Kidney (tissue), 14 donors: ENCODE results near the gene INCA1. TPM values are rescaled to one million over a fixed set of nuclear protein-coding genes. Genes with fewer than 3 reads are reported as not detected.

Experiments
- DNase-seq, 5 donors: peaks; one replicate each; pipeline ENCODE4 v3.0.0-alpha.2; 2013 to 2020
- FAIRE-seq: peaks from 2 replicates; lab custom pipeline; 2012; peaks lifted over from hg19 to GRCh38; lab: Jason Lieb, UNC
- H3K27ac ChIP-seq, 2 donors: one replicate each; pipeline ENCODE4 v1.7.0; 2013; ENCODE audit warnings: low read depth in 2 of 2, low read length in 2 of 2, inconsistent platforms in 1 of 2
- H3K27me3 ChIP-seq: one replicate; pipeline ENCODE4 v1.7.1; 2013; ENCODE audit warnings: low read length, inconsistent platforms; ENCODE audit not compliant: control insufficient read depth, insufficient read depth
- H3K36me3 ChIP-seq, 3 donors: one replicate each; pipeline versions ENCODE4 v1.7.0 to v1.7.1; 2013; ENCODE audit warnings: low read length in 3 of 3, control low read depth in 1 of 3, inconsistent platforms in 1 of 3; ENCODE audit not compliant: insufficient read depth in 3 of 3, control insufficient read depth in 2 of 3
- H3K4me1 ChIP-seq, 3 donors: one replicate each; pipeline versions ENCODE4 v1.7.0 to v1.7.1; 2013; ENCODE audit warnings: low read length in 3 of 3, inconsistent platforms in 1 of 3, low read depth in 1 of 3; ENCODE audit not compliant: control insufficient read depth in 2 of 3, insufficient read depth in 2 of 3
- H3K4me3 ChIP-seq, 3 donors: one replicate each; pipeline versions ENCODE4 v1.7.0 to v1.8.1; 2013; ENCODE audit warnings: low read length in 3 of 3, control low read depth in 1 of 3, inconsistent platforms in 1 of 3
- H3K9ac ChIP-seq, 3 donors: one replicate each; pipeline versions ENCODE4 v1.7.0 to v1.7.1; 2013; ENCODE audit warnings: low read length in 3 of 3, control low read depth in 1 of 3, inconsistent platforms in 1 of 3
- H3K9me3 ChIP-seq, 3 donors: one replicate each; pipeline versions ENCODE4 v1.7.0 to v1.7.1; 2013; ENCODE audit warnings: low read length in 3 of 3, control low read depth in 1 of 3, inconsistent platforms in 1 of 3; ENCODE audit not compliant: control insufficient read depth in 2 of 3, insufficient read depth in 1 of 3
- CTCF ChIP-seq: IDR thresholded peaks from 3 replicates; pipeline ENCODE4 v1.5.1; 2012; ENCODE audit warnings: mild to moderate bottlenecking, moderate library complexity, borderline replicate concordance; ENCODE audit not compliant: insufficient read depth; ENCODE audit errors: extremely low read depth
- intact Hi-C: fragments of 100-400 bp; cut with DNase I; formaldehyde crosslinking; loops from one replicate; pipeline ENCODE4 v1.11.1; 2022
- polyA plus RNA-seq: library from polyadenylated mRNA; stranded (reverse); fragments of 350-450 nt; fragmentation: Illumina TruSeq; extraction: RNeasy Lipid Tissue Mini Kit (QIAGEN cat#74804); gene quantifications from one replicate; pipeline ENCODE4 v1.2.3, GENCODE V29; 2014; ENCODE audit warnings: low read depth, low replicate concordance; ENCODE audit not compliant: insufficient read depth
- total RNA-seq: library from RNA; stranded (reverse); fragmentation: NEBNext Ultra II Directional; extraction: Animal tissue kit (Norgen Biotek cat#: 25700); gene quantifications from one replicate; pipeline ENCODE4 v1.2.1, GENCODE V29; 2021
- donor health status: control.
- donor health status: control.
- donor health status: control.
- donor health status: control.
- donor health status: control.
- donor health status: DM: yes; HTN: yes; CAD: no.
- donor health status: Normal renal cell carcinoma (clear cell type).

Gene INCA1
- total and polyA plus RNA-seq, 2 donors from 2014 or later, result 1.5 to 1.6 TPM

DNA sequence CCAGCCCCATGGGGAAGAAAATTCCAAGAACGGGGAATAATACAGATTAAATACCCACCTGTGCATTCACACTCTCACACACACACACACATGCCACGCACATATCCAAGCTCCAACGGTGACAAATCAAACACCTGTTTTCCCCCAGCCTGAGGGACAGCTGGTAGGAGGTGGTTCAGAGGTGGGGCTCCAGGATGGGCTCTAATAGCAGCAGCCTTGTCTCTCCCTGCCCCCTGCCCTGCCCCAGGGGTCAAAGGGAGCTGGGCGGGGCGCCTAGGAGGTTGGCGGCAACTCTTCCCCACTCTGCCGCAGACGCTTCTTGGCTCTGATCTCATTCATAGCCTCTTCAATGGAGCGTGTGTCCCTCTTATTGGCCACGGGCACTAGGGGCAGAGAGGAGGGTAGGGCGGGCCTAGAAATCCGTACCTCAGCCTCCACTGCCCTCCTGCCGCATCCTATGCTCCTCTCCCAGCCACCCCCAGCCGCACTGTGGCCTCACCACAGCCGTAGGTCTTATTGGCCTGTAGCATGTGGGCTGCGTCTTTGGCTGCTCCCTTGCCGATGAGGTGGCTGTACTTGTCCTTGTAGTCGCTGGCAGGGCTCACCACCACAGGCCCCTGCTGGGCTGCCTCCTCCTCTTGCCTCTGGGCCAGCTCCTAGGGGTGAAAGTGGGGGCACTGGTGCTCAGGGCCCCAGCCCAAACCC is 37.9 kb downstream of the INCA1 start:
- H3K27me3 ChIP-seq, result no peaks in the 10 kb centered on the region
- intact Hi-C loops, result no loop called here
- no peaks in the 10 kb centered on the region for H3K4me1 ChIP-seq
- DNase-seq (no peak), FAIRE-seq (no peak)
- H3K9ac ChIP-seq, result no peak overlapping the region
- H3K9me3 ChIP-seq, result no peaks in the 10 kb centered on the region
- H3K36me3 ChIP-seq, result peaks cover 2 to 18% (median 10%) of the 10 kb centered on the region in 3 donors
- TF ChIP-seq CTCF, result no peak
- no peak overlapping the region for H3K4me3 ChIP-seq
- H3K27ac ChIP-seq, result no peak overlapping the region

DNA sequence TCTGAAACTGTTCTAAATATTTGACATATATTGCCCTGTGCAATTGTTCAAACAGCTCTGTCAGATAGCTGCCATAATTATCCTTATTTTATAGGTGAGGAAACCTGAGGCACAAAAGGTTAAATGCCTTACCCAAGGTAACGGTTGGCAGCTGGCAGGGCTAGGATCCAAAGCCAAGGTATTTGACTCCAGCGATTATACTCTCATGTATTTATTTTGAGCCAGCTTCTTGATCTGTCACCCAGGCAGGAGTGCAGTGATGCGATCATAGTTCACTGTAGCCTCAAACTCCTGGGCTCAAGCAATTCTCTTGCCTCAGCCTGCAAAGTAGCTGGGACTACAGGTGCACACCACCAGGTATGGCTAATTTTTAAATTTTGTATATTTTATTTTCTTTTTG is 39.2 kb downstream of the INCA1 start:
- Histone ChIP-seq H3K27ac (no peak overlapping the region), H3K4me3 (no peak overlapping the region), H3K27me3 (no peaks in the 10 kb centered on the region), H3K36me3 (peaks cover 2 to 18% (median 10%) of the 10 kb centered on the region in 3 donors), H3K9ac (no peak overlapping the region), H3K4me1 (no peaks in the 10 kb centered on the region), H3K9me3 (no peaks in the 10 kb centered on the region)
- intact Hi-C loops, result no loop called here
- FAIRE-seq, result no peak
- no peak for TF ChIP-seq CTCF
- DNase-seq, result no peak

- H3K36me3 ChIP-seq, result peaks cover 2 to 18% (median 10%) of the 10 kb centered on the region in 3 donors
- H3K4me3 ChIP-seq, result no peak overlapping the region
- no peak for TF ChIP-seq CTCF
- no peak overlapping the region for H3K9ac ChIP-seq
- no peaks in the 10 kb centered on the region for H3K4me1 ChIP-seq
- intact Hi-C loops, result no loop called here
- FAIRE-seq (no peak), DNase-seq (no peak)
- H3K27ac ChIP-seq, result no peak overlapping the region
- H3K27me3 ChIP-seq, result no peaks in the 10 kb centered on the region
- no peaks in the 10 kb centered on the region for H3K9me3 ChIP-seq
These were observed 40.7 kb downstream of the INCA1 start for GRCh38 chr17:4956493-4957061.
